ENCODE data around the gene TNS2.
"Not testable (repeated sequence)": the region's sequence is repeated elsewhere in the genome, so short reads cannot be mapped to it uniquely, and the experiment has no call there.

Gene TNS2

GRCh38 chr12:53094796-53095595 lies 45.1 kb downstream of the TNS2 start:
- peak; percentile 43 for DNase-seq (ENCODE audit: low spot score)

- not testable (repeated sequence) for DNase-seq (ENCODE audit: low spot score)
These were observed 45.7 kb downstream of the TNS2 start for GRCh38 chr12:53095596-53095895.

GRCh38 chr12:53096089-53096741 lies 46.4 kb downstream of the TNS2 start:
- no peak for DNase-seq (ENCODE audit: low spot score)

GRCh38 chr12:53096759-53097158 lies 46.9 kb downstream of the TNS2 start:
- no peak for DNase-seq (ENCODE audit: low spot score)

GRCh38 chr12:53097207-53097563 lies 47.3 kb downstream of the TNS2 start:
- no peak for DNase-seq (ENCODE audit: low spot score)

- peak; percentile 50 for DNase-seq (ENCODE audit: low spot score)
These were observed 47.9 kb downstream of the TNS2 start, which contains the start of gene IGFBP6 for GRCh38 chr12:53097564-53098353. Gene IGFBP6 (plus strand): TSS chr12:53097667. CDS start chr12:53097718, 51 bp downstream.

GRCh38 chr12:53098354-53098981 lies 48.6 kb downstream of the TNS2 start:
- DNase-seq (ENCODE audit: low spot score) = peak; percentile 53

GRCh38 chr12:53099071-53099882 lies 49.4 kb downstream of the TNS2 start:
- peak; percentile 93 for DNase-seq (ENCODE audit: low spot score)

- DNase-seq (ENCODE audit: low spot score) = no peak
These were observed 50.7 kb downstream of the TNS2 start for GRCh38 chr12:53100466-53101151.

- DNase-seq (ENCODE audit: low spot score) = no peak
These were observed 51.4 kb downstream of the TNS2 start for GRCh38 chr12:53101266-53101665.

- DNase-seq (ENCODE audit: low spot score) = peak; percentile 66
These were observed 52.3 kb downstream of the TNS2 start for GRCh38 chr12:53101931-53102781.

- DNase-seq (ENCODE audit: low spot score) = peak; percentile 51
These were observed 53.3 kb downstream of the TNS2 start, which contains the start of gene SOAT2 for GRCh38 chr12:53102883-53103807. Gene SOAT2 (plus strand): TSS chr12:53103486. CDS start chr12:53103578, 92 bp downstream.

GRCh38 chr12:53103860-53104305 lies 54.0 kb downstream of the TNS2 start:
- DNase-seq (ENCODE audit: low spot score) = no peak

GRCh38 chr12:53105256-53105655 lies 55.4 kb downstream of the TNS2 start:
- no peak for DNase-seq (ENCODE audit: low spot score)

GRCh38 chr12:53105712-53106439 lies 56.0 kb downstream of the TNS2 start:
- no peak for DNase-seq (ENCODE audit: low spot score)

GRCh38 chr12:53107122-53107521 lies 57.3 kb downstream of the TNS2 start:
- no peak for DNase-seq (ENCODE audit: low spot score)

- DNase-seq (ENCODE audit: low spot score) = not testable (repeated sequence)
These were observed 62.6 kb downstream of the TNS2 start for GRCh38 chr12:53112431-53112830.

- DNase-seq (ENCODE audit: low spot score) = no peak
These were observed 63.4 kb downstream of the TNS2 start for GRCh38 chr12:53113136-53113705.

Data from kidney tubule cell (primary cell).